Cardiac septum (tissue), 1 donor: ENCODE results near the gene PROC. TPM values are rescaled to one million over a fixed set of nuclear protein-coding genes. Genes with fewer than 3 reads are reported as not detected.

ENCODE experiments used
- DNase-seq: peaks from one replicate; pipeline ENCODE4 v3.0.0-alpha.2; 2020; ENCODE audit warnings: low spot score
- intact Hi-C: fragments of 100-400 bp; cut with DNase I; formaldehyde crosslinking; loops from one replicate; pipeline ENCODE4 v1.14.0; 2022
- total RNA-seq: library from RNA; stranded (reverse); fragmentation: NEBNext Ultra II Directional; extraction: Animal tissue kit (Norgen Biotek cat#: 25700); gene quantifications from one replicate; pipeline ENCODE4 v1.2.1, GENCODE V29; 2021
- donor health status: DM: no; HTN: no; CAD: no.

The PROC gene
- total RNA-seq, 1 donor from 2014 or later: not detected

GRCh38 chr2:127422559-127423477 is 4.6 kb downstream of the PROC start:
- intact Hi-C loops: no loop called here
- DNase-seq: peak; percentile 80

GRCh38 chr2:127423478-127423843 is 5.2 kb downstream of the PROC start:
- intact Hi-C loops: no loop called here
- no peak for DNase-seq

GRCh38 chr2:127423880-127424279 is 5.7 kb downstream of the PROC start:
- intact Hi-C loops: no loop called here
- no peak for DNase-seq

GRCh38 chr2:127424598-127425520 is 6.6 kb downstream of the PROC start:
- no peak for DNase-seq
- intact Hi-C loops: no loop called here

- intact Hi-C loops: no loop called here
- no peak for DNase-seq
Observed at GRCh38 chr2:127425540-127426490, 7.6 kb downstream of the PROC start.

GRCh38 chr2:127426501-127427354 is 8.5 kb downstream of the PROC start:
- intact Hi-C loops: no loop called here
- DNase-seq: peak; percentile 69

- no peak for DNase-seq
- intact Hi-C loops: no loop called here
Observed at GRCh38 chr2:127427376-127428056, 9.3 kb downstream of the PROC start.

GRCh38 chr2:127428057-127428814 is 10.0 kb downstream of the PROC start:
- intact Hi-C loops: no loop called here
- no peak for DNase-seq

- intact Hi-C loops: no loop called here
- no peak for DNase-seq
Observed at GRCh38 chr2:127428815-127429109, 10.5 kb downstream of the PROC start.

- intact Hi-C loops: no loop called here
- DNase-seq: no peak
Observed at GRCh38 chr2:127429291-127429690, 11.1 kb downstream of the PROC start.

GRCh38 chr2:127429844-127430425 is 11.7 kb downstream of the PROC start:
- intact Hi-C loops: no loop called here
- DNase-seq: no peak

GRCh38 chr2:127431408-127432023 is 13.3 kb downstream of the PROC start:
- intact Hi-C loops: no loop called here
- DNase-seq: no peak

- no peak for DNase-seq
- intact Hi-C loops: no loop called here
Observed at GRCh38 chr2:127434515-127434914, 16.3 kb downstream of the PROC start.

- no peak for DNase-seq
- intact Hi-C loops: no loop called here
Observed at GRCh38 chr2:127437056-127437455, 18.8 kb downstream of the PROC start.

- intact Hi-C loops: no loop called here
- no peak for DNase-seq
Observed at GRCh38 chr2:127437781-127438726, 19.8 kb downstream of the PROC start.

- no peak for DNase-seq
- intact Hi-C loops: no loop called here
Observed at GRCh38 chr2:127439343-127439742, 21.1 kb downstream of the PROC start.
